Retina (tissue), 1 donor: ENCODE measurements around the gene OSBPL5.

Experiments
- DNase-seq: peaks from one replicate; pipeline ENCODE4 v3.0.0-alpha.2; 2016

The OSBPL5 gene

GRCh38 chr11:3165152-3165705 lies at the start of gene OSBPL5:
OSBPL5 (minus strand) TSS chr11:3165310; CDS start chr11:3129148, 36,162 bp downstream.
- DNase-seq, result peak; percentile 62

- DNase-seq, result no peak
Measured at GRCh38 chr11:3214420-3214699, 49.2 kb upstream of the OSBPL5 start.

- DNase-seq, result no peak
Measured at GRCh38 chr11:3213659-3214419, 48.7 kb upstream of the OSBPL5 start.

GRCh38 chr11:3208272-3208671 lies 43.2 kb upstream of the OSBPL5 start:
- no peak for DNase-seq

- no peak for DNase-seq
Measured at GRCh38 chr11:3207526-3208189, 42.5 kb upstream of the OSBPL5 start.

- DNase-seq, result no peak
Measured at GRCh38 chr11:3206922-3207204, 41.8 kb upstream of the OSBPL5 start.

GRCh38 chr11:3206156-3206921 lies 41.2 kb upstream of the OSBPL5 start:
- no peak for DNase-seq

- DNase-seq, result no peak
Measured at GRCh38 chr11:3205261-3206155, 40.4 kb upstream of the OSBPL5 start.

- DNase-seq, result no peak
Measured at GRCh38 chr11:3204141-3205015, 39.3 kb upstream of the OSBPL5 start.

GRCh38 chr11:3203221-3204043 lies 38.3 kb upstream of the OSBPL5 start:
- DNase-seq, result no peak

GRCh38 chr11:3202759-3203158 lies 37.6 kb upstream of the OSBPL5 start:
- DNase-seq, result no peak

GRCh38 chr11:3202305-3202704 lies 37.2 kb upstream of the OSBPL5 start:
- DNase-seq, result no peak

- DNase-seq, result no peak
Measured at GRCh38 chr11:3201677-3202181, 36.6 kb upstream of the OSBPL5 start.

- DNase-seq, result no peak
Measured at GRCh38 chr11:3201112-3201581, 36.0 kb upstream of the OSBPL5 start.

GRCh38 chr11:3200388-3201111 lies 35.4 kb upstream of the OSBPL5 start:
- no peak for DNase-seq

- DNase-seq, result no peak
Measured at GRCh38 chr11:3199537-3200295, 34.6 kb upstream of the OSBPL5 start.

GRCh38 chr11:3198815-3199214 lies 33.7 kb upstream of the OSBPL5 start:
- DNase-seq, result no peak

GRCh38 chr11:3197878-3198528 lies 32.9 kb upstream of the OSBPL5 start:
- DNase-seq, result no peak
